Mesenteric fat pad (tissue), 1 donor: Measurements from ENCODE around the gene NAXD. TPM values are rescaled to one million over a fixed set of nuclear protein-coding genes. Genes with fewer than 3 reads are reported as not detected.

Experiments
- total RNA-seq: library from RNA; stranded (reverse); fragmentation: NEBNext Ultra II Directional; extraction: Animal tissue kit (Norgen Biotek cat#: 25700); gene quantifications from one replicate; pipeline ENCODE4 v1.2.1, GENCODE V29; 2021
- donor health status: DM: yes; HTN: yes; CAD: no.

NAXD gene
- total RNA-seq, 1 donor from 2014 or later, result 20.1 TPM

Other genes with a start within 250 kb of the NAXD start
- 61.6 TPM for gene RAB20, start 53.8 kb upstream of the NAXD start, total RNA-seq
- 57.1 TPM for gene CARS2, start 90.6 kb downstream of the NAXD start, total RNA-seq
- 13.4 TPM for gene ING1, start 98.2 kb downstream of the NAXD start, total RNA-seq